Activated CD4-positive, alpha-beta T cell treated with anti-CD3 and anti-CD28 coated beads, Interleukin-2, amount 10 ng/mL, durations not matched to agents 7 days and 5 days (primary cell): ENCODE results near the gene BEND2. TPM values are rescaled to one million over a fixed set of nuclear protein-coding genes. Genes with fewer than 3 reads are reported as not detected.

Source experiments
- CTCF ChIA-PET: fragments of 350-600 bp; sonication (Branson Sonifier 250); formaldehyde crosslinking; loops from one replicate; lab custom pipeline; 2021; ENCODE audit warnings: antibody characterized with exemption; lab: Charles Lee
- POLR2A ChIA-PET: fragments of 350-600 bp; sonication (Branson Sonifier 250); formaldehyde crosslinking; loops from one replicate; lab custom pipeline; 2021; ENCODE audit warnings: antibody characterized with exemption; lab: Charles Lee
- DNase-seq: peaks from one replicate; pipeline ENCODE4 v3.0.0-alpha.2; 2020
- H3K27ac Mint-ChIP-seq: one replicate; pipeline ENCODE4 v1.8.0; 2021; ENCODE audit warnings: mild to moderate bottlenecking, moderate library complexity, mixed read lengths
- H3K27me3 Mint-ChIP-seq: one replicate; pipeline ENCODE4 v1.8.0; 2021; ENCODE audit warnings: mixed read lengths
- H3K36me3 Mint-ChIP-seq: one replicate; pipeline ENCODE4 v1.8.0; 2021; ENCODE audit warnings: low read depth, mixed read lengths
- H3K4me1 Mint-ChIP-seq: one replicate; pipeline ENCODE4 v1.8.0; 2021; ENCODE audit warnings: mixed read lengths
- H3K4me3 Mint-ChIP-seq: one replicate; pipeline ENCODE4 v1.8.0; 2021; ENCODE audit warnings: mild to moderate bottlenecking, moderate library complexity, mixed read lengths
- H3K9me3 Mint-ChIP-seq: one replicate; pipeline ENCODE4 v1.8.0; 2021; ENCODE audit warnings: mixed read lengths
- total RNA-seq, 2 experiments: library from RNA; stranded (reverse); gene quantifications; one replicate each; pipeline ENCODE4 v1.2.3, GENCODE V29; 2021

BEND2 gene
- total RNA-seq, 2 experiments from 2014 or later: not detected

- H3K27me3 Mint-ChIP-seq: no peaks in the 10 kb centered on the region
- no peaks in the 10 kb centered on the region for H3K4me1 Mint-ChIP-seq
- H3K9me3 Mint-ChIP-seq: no peaks in the 10 kb centered on the region
- no peak overlapping the region for H3K4me3 Mint-ChIP-seq
- no peak overlapping the region for H3K27ac Mint-ChIP-seq
- DNase-seq: no peak
- H3K36me3 Mint-ChIP-seq: no peaks in the 10 kb centered on the region
- ChIA-PET CTCF (no interaction called here), POLR2A (no interaction called here)
These were observed 100.8 kb downstream of the BEND2 start for GRCh38 chrX:18119856-18120255.

Other genes with a start within 250 kb of the BEND2 start
- gene SCML2, start 133.8 kb upstream of the BEND2 start, total RNA-seq: 1 to 10 TPM; 2.4 to 3.5 TPM
- 1 to 10 TPM; 1.3 to 1.6 TPM for gene CDKL5, start 204.7 kb upstream of the BEND2 start, total RNA-seq